RWPE1 (cell line): Measurements from ENCODE around the gene CDH13.

Source experiments
- CTCF ChIA-PET: fragments of 350-600 bp; sonication (Branson Sonifier 250); formaldehyde crosslinking; extraction: SDS; loops from one replicate; lab custom pipeline; 2021; lab: Yijun Ruan, JAX
- POLR2A ChIA-PET: fragments of 400-600 bp; formaldehyde crosslinking; extraction: SDS; loops from one replicate; lab custom pipeline; 2020; ENCODE audit warnings: antibody characterized with exemption; ENCODE audit not compliant: low non-redundant PET; lab: Yijun Ruan, JAX
- DNase-seq: peaks from one replicate; pipeline ENCODE4 v3.0.0; 2012; ENCODE audit warnings: low spot score
- H3K27ac ChIP-seq: fragments of 450-650 bp; 2 replicates; pipeline ENCODE4 v1.5.1; 2017
- TF ChIP-seq, protein P1 (sequence below): fragments of 450-650 bp; conservative IDR thresholded peaks from 2 replicates; pipeline ENCODE4 v1.5.1; 2017; ENCODE audit warnings: low read depth, mild to moderate bottlenecking

The CDH13 gene

DNA sequence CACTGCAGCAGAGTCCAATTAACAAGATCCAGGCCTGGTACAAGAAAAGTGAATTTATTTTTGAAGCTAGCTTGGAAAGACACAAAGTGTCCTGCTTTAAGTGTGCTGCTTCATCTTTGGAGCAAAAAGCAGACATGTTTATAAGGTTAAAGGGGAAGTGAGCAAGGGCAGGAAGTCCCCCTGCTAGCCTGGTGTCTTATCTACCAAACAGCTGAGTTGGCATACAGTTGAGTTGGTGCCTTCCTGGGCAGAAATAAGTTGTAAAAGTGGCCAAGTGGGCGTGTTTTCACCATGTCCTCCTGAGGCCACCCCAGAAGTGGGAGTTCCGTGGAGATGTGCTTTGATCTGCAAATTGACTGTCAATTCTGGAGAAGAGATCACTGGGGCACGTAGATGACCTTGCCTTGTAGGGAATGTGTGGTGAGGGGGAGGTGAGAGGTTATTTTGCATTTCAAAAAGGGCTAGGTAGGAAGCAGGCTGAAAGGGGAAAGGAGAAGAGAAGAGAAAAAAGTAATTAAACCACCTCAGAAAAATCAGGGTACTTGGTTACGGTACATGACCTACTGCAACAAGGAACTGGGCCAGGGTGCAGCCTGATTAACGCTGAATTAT, 1142.7 kb downstream of the CDH13 start:
- ChIA-PET CTCF (no interaction called here), POLR2A (no interaction called here)
- no peak overlapping the region for H3K27ac ChIP-seq
- no peak for DNase-seq
- TF ChIP-seq, protein P1, sequence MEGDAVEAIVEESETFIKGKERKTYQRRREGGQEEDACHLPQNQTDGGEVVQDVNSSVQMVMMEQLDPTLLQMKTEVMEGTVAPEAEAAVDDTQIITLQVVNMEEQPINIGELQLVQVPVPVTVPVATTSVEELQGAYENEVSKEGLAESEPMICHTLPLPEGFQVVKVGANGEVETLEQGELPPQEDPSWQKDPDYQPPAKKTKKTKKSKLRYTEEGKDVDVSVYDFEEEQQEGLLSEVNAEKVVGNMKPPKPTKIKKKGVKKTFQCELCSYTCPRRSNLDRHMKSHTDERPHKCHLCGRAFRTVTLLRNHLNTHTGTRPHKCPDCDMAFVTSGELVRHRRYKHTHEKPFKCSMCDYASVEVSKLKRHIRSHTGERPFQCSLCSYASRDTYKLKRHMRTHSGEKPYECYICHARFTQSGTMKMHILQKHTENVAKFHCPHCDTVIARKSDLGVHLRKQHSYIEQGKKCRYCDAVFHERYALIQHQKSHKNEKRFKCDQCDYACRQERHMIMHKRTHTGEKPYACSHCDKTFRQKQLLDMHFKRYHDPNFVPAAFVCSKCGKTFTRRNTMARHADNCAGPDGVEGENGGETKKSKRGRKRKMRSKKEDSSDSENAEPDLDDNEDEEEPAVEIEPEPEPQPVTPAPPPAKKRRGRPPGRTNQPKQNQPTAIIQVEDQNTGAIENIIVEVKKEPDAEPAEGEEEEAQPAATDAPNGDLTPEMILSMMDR = no peak

DNA sequence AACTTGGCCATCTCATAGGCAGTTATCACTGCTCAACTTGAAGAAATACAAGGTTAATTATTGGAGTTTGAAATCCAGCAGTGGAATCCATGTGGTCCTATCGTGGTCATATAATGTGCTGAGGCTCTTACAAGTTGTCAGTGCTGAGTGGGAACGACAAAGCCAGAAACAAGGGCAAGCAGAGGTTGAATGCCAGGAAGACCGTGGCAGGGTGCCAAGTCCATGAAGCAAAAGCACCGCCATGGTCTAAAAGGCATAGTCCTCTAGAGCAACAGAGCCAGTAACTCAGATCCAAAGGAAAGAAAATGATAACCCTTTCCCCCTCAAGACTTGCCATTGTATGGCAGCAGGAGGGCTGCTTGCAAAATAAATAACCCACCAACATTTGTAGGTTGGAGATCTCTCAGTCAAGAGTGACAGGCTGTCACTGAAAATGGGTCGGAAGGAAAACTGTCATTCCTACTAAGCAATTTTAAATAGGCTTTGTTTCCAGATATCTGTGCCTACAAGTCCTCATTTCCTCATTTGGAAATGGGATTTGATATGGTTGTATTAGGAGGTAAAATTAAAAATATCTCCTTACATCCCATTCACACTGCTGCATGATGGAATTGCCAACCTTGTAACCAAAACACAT, 1144.7 kb downstream of the CDH13 start:
- ChIA-PET CTCF (no interaction called here), POLR2A (no interaction called here)
- DNase-seq = no peak
- no peak overlapping the region for H3K27ac ChIP-seq
- TF ChIP-seq, protein P1 = no peak

DNA sequence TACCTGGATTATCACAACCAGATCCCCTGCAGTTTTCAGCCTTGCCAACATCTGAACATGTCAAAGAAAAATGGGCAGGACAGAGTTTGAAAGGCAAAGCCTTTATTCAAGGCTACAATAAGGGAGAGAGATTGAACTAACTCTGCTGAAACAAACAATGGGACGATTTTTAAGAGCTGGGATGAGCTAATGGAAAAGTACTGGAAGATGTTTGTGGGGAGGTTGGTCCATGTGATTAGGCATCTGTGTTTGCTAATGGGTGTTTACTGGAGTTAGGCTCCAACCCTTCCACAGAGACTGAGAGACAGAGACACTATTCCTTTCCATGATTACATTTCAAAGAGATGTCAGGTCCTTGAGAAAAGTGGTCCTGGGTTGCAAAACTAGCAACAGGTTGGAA, 1146.0 kb downstream of the CDH13 start:
- POLR2A ChIA-PET = no interaction called here
- DNase-seq = no peak
- TF ChIP-seq, protein P1 = no peak
- CTCF ChIA-PET = no interaction called here
- H3K27ac ChIP-seq = no peak overlapping the region

DNA sequence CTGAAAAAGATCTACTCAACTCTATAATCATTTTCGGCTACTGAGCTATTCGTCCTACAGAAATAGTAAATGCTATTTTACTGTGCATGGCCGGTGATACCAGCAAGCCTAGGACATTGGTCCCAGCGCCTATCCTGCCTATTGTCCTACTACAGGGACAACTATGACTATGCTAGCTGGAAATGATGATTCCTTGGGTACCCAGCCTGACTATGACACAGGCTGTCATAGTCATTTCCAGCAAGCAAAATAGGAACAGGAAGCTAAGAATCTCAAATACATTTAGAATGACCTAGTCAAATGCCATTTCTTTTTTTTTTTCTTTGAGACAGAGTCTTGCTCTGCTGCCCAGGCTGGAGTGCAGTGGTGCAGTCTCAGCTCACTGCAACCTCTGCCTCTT, 1147.3 kb downstream of the CDH13 start:
- TF ChIP-seq, protein P1 = no peak
- ChIA-PET CTCF (no interaction called here), POLR2A (no interaction called here)
- H3K27ac ChIP-seq = no peak overlapping the region
- DNase-seq = no peak

DNA sequence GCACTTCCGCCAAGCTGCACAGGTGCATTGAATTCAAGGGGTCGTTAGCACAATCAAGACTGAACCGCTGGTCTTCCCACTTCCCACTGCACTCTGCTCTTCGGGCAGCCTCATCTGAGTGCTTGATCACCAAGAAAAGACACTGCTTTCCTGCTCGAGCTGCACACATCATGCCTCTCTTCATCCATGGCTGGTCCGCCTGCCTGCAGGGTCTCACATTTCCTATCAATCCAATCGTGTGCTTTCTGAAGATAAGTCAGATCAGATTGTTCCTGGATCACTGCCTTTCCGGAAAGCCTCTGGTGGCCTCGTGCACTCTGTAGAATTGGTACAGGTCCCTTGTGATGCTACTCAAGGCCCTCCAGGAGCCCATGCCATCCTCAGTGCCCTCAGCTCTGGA, 1150.2 kb downstream of the CDH13 start:
- CTCF ChIA-PET = no interaction called here
- POLR2A ChIA-PET = no interaction called here
- TF ChIP-seq, protein P1 = no peak
- no peak for DNase-seq
- H3K27ac ChIP-seq = no peak overlapping the region

DNA sequence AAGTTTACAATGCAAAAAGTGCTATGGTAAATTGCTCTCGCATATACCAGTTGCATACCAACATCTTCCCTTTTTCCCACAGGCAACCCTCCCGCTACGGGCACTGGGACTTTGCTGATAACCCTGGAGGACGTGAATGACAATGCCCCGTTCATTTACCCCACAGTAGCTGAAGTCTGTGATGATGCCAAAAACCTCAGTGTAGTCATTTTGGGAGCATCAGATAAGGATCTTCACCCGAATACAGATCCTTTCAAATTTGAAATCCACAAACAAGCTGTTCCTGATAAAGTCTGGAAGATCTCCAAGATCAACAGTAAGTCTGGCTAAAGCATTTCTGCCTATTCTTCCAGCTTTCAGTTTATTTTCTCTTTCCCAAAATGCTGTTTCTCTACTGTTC, 1153.1 kb downstream of the CDH13 start:
- TF ChIP-seq, protein P1 = no peak
- DNase-seq = no peak
- ChIA-PET CTCF (interaction anchor here (0.7 kb wide), 1 partner anchor 1515 kb away, joined by 4 read pairs; no protein-coding TSS in a partner anchor), POLR2A (no interaction called here)
- H3K27ac ChIP-seq = no peak overlapping the region
